GM12801 (cell line): ENCODE results near the gene UNC5CL.

Source experiments
- TF ChIP-seq, protein P1 (sequence below): IDR thresholded peaks from one replicate; pipeline ENCODE4 v1.5.1; 2011; ENCODE audit warnings: control low read depth; ENCODE audit not compliant: insufficient read length; ENCODE audit errors: extremely low read depth

UNC5CL gene, protein sequence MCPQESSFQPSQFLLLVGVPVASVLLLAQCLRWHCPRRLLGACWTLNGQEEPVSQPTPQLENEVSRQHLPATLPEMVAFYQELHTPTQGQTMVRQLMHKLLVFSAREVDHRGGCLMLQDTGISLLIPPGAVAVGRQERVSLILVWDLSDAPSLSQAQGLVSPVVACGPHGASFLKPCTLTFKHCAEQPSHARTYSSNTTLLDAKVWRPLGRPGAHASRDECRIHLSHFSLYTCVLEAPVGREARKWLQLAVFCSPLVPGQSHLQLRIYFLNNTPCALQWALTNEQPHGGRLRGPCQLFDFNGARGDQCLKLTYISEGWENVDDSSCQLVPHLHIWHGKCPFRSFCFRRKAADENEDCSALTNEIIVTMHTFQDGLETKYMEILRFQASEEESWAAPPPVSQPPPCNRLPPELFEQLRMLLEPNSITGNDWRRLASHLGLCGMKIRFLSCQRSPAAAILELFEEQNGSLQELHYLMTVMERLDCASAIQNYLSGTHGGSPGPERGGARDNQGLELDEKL

DNA sequence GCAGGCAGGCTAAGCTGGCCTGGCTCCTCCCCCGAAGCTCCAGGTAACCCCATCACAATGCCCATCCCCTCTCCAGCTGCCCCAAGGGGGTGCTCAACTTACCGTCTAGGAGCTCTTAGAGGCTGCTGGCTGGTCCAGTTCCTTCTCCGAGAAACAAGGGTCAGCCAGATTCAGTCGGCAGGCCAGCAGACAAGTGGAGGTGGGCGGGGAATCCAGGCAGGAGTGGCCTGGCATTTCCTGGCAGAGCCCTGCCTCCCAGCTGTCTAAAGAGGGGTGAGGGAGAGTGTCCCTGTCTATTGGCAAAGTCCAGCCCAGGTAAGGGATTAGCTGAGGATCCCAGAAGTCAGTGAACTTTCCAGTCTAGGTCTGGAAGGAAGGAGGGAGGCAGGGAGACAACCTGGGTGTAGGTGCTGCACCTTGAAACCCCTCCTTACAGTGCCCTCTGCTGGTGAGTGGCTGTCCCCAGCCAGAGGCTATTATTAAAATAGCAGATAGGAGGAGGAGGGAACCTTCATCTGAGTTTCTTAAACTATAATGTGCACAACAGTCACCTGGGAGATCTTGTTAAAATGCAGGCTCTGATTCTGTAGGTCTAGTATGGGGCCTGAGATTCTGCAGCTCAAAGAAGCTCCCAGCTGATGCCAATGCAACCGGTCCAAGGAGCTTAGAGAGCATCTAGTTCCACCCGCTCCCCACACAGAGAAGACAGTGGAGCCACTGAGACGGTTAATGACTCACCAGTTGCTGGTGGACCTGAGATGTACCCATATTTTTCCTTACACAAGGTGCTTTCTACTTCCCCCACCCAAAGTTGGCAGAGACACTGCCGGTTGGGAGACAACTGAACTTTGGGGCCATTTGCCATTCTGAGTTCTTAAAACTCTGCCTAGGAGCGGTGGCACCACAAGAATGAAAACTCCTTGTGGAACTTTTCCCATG is at the start of gene UNC5CL:
Gene UNC5CL (minus strand): TSS at position 162 of the 939 bp plus-strand sequence. CDS start 4,147 bp downstream, outside the sequence.
- TF ChIP-seq, protein P1, sequence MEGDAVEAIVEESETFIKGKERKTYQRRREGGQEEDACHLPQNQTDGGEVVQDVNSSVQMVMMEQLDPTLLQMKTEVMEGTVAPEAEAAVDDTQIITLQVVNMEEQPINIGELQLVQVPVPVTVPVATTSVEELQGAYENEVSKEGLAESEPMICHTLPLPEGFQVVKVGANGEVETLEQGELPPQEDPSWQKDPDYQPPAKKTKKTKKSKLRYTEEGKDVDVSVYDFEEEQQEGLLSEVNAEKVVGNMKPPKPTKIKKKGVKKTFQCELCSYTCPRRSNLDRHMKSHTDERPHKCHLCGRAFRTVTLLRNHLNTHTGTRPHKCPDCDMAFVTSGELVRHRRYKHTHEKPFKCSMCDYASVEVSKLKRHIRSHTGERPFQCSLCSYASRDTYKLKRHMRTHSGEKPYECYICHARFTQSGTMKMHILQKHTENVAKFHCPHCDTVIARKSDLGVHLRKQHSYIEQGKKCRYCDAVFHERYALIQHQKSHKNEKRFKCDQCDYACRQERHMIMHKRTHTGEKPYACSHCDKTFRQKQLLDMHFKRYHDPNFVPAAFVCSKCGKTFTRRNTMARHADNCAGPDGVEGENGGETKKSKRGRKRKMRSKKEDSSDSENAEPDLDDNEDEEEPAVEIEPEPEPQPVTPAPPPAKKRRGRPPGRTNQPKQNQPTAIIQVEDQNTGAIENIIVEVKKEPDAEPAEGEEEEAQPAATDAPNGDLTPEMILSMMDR: no peak

DNA sequence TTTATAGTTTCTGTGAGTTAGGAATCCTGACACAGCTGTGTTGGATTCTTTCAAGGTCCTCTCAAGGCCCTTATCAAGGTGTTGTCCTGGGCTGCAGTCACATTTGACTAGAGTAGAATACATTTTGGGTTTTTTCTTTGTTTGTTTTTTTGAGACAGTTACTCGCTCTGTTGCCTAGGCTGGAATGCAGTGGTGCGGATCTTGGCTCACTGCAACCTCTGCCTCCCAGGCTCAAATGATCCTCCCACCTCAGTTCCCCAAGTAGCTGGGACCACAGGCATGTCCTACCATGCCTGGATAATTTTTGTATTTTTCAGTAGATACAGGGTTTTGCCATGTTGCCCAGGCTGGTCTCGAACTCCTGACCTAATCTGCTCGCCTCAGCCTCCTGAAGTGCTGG is 49.4 kb upstream of the UNC5CL start:
- TF ChIP-seq, protein P1: no peak

DNA sequence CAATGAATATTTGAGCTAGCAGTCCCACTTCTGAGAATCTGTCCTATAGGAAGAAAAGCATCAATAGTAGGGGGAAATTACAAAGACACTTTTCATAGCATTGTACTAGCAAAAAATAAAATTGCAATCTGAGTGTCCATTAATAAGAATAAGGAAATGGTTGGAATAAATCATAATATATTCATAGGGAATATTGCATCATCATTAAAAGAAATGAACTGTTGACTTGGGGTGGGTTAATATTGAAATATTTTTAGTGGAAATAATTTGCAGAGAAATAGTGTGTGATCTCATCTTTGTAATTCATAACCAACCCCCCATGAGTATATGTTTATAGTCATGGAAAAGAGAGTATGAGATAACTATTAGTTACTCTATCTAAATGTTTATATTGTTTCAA is 46.2 kb upstream of the UNC5CL start:
- TF ChIP-seq, protein P1: no peak

DNA sequence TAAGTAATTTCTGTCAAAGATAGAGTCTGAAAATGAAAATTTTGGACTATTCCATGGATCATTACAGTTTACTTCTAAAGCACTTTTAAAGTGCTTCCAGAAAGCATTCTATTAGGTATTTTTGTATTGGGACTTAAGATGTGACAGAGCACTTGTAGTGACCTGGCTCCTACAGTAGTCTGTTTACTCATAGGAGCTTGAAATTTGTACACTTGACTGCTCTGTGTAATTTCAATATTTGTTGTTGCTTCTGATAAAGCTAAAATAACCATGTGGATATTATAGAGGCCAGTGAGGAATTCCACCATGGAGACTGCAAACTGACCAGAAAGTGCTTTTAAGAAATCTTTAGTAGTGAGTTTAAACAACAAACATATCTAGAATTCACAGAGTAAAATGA is 44.1 kb upstream of the UNC5CL start:
- TF ChIP-seq, protein P1: no peak

DNA sequence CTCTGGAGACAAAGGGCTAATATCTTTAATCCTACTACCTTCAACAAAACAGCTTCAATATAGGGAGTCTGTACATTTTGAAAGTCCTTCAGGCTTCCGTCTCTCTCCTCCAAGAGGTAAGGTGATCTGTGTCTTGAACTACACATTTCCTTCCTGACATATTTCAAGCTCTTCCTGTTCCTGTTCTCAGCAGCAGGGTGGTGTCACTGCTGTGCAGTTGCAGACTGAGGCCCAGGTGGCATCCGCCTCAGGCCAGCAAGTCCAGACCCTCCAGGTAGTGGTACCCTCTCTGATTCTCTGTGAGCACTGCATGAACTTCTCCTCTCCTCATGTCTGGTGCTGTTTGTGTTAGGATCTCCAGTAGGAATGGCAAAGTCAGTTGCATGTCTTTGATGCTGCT is 41.6 kb upstream of the UNC5CL start:
- TF ChIP-seq, protein P1: no peak

DNA sequence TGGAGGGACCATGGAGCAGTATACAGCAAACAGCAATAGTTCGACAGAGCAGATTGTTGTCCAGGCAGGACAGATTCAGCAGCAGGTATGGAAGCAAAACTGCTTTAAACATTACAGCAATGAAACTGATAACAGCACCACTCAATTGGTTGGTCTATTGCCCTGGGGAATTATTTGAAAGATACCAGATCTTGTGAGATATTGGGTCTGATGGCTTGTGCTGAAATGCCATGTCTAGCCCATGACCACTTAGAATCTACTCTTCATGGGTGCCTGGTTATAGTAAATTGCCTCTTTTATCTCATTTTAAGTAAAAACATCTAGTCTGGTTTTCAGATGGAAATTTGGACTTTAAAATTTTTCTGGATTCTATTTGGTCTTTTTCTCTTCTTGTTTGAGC is 40.1 kb upstream of the UNC5CL start:
- TF ChIP-seq, protein P1: no peak

DNA sequence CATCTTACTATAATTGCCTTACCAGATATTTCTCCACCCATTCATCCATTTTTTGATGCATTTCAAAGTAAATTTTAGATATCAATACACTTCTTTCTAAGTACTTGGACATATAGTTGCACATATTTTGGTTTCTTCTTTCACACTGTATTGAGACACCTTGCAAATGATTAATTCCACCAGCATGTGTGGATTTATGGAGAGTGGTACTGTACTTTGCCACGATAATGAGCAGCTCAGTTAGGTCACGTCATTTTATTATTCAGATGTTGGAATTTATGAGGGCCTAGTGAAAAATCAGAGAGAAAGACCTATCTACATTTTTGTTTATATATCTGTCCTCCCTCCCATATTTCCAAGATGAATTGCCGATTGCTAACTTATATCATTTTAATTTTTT is 39.1 kb upstream of the UNC5CL start:
- TF ChIP-seq, protein P1: no peak
